ENCODE results near the gene PHF1. TPM values are rescaled to one million over a fixed set of nuclear protein-coding genes. Genes with fewer than 3 reads are reported as not detected.

Gene PHF1
- total RNA-seq, 2 experiments from 2014 or later = 24.9 to 28.2 TPM

DNA sequence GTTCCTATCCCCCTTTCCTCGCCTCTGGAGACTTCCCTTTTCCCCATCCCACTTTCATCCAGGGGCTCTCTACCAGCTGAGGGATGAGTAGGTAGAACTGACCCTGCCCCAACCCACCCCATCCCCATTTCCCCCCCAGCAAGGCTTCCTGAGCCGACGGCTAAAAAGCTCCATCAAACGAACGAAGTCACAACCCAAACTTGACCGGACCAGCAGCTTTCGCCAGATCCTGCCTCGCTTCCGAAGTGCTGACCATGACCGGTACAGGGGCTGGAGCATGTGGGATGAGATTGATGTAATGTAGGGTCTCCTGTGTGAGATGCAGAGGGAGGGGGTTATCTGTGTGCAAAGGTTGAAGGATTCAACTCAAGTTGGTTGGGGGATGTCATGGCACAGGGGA lies 21.7 kb downstream of the PHF1 start:
- peaks cover 50% of the 10 kb centered on the region for H3K4me1 Mint-ChIP-seq
- CTCF ChIA-PET = interaction anchor here (0.7 to 1.2 kb wide), 2 partner anchors 10 to 21 kb away, joined by 4 read pairs; no protein-coding TSS in a partner anchor
- intact Hi-C loops (cut with DNase I, micrococcal nuclease) = no loop called here
- no peak for DNase-seq
- peak overlapping the region; percentile 84 for H3K4me3 Mint-ChIP-seq
- H3K27ac Mint-ChIP-seq = peak overlapping the region; percentile 27
- no peak for ATAC-seq
- H3K36me3 Mint-ChIP-seq (ENCODE audit: low read depth) = peaks cover 14% of the 10 kb centered on the region
- no peaks in the 10 kb centered on the region for H3K27me3 Mint-ChIP-seq
- H3K9me3 Mint-ChIP-seq (ENCODE audit: low read depth) = no peaks in the 10 kb centered on the region
- POLR2A ChIA-PET = interaction anchor here (0.5 kb wide), 1 partner anchor 227 kb away, joined by 3 read pairs; no protein-coding TSS in a partner anchor

DNA sequence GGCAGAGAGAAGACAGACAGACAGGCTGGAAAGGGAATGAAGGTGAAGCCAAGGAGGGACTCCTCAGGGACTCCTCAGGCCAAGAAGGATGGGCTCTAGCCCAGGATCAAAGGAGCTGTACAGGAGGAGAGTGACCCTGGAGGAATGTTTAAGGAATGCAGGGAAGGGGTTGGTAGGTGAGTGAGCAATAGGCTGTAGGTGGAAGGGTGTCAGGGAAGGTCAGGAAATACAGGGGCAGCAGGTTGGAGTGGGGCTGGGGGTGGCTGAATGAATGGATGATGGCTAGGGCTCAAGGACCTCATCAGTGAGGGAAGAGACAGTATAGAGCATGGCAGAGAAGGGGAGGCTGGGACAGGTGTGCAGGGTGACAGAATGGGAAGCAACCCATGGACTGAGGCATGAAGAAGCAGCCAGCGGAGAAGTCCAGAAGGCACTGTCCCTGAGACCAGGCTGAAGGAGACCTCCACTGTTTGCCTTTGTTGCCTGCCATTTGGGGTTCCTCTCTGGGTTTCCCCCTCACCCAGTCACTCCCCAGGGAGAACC lies 22.3 kb downstream of the PHF1 start:
- ChIA-PET POLR2A (no interaction called here), CTCF (interaction anchor here (0.7 kb wide), 1 partner anchor 21 kb away, joined by 4 read pairs; no protein-coding TSS in a partner anchor)
- DNase-seq (no peak), ATAC-seq (no peak)
- Mint-ChIP-seq H3K9me3 (ENCODE audit: low read depth) (no peaks in the 10 kb centered on the region), H3K4me1 (peaks cover 50% of the 10 kb centered on the region), H3K27ac (peak overlapping the region; percentile 27), H3K36me3 (ENCODE audit: low read depth) (peaks cover 15% of the 10 kb centered on the region), H3K27me3 (no peaks in the 10 kb centered on the region), H3K4me3 (peak overlapping the region; percentile 0)
- intact Hi-C loops (cut with DNase I, micrococcal nuclease) = no loop called here

DNA sequence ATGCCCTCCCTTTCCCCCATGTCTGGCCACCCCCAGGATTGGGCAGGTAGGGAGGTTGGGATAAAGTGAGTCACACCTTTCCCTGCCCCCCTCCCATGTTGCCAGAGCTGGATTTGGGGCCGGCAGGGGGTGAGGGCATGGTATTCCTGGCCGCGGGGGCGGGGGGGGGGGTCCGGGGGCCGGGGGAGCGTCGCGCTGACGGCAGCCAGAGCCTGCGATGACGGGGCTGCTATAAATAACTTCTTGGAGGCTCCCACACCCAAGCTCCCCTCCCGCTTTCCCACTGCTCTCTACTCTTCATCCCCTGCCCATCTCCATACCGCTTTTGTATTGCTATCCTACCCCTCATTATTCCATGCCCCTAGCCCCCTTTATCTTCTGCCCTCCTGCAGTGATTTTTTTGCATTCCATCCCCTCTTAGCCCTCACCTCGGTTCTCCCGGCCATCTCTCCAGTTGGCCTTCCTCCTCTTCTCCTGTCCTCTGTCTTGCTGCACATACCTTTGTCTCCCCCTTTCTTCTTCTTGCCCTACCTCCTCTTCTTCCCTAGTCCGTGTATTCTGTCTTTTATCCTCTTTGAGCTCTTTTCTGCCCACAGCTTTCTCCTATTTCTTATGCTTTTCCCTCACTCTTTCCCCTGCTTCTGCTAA lies 22.9 kb downstream of the PHF1 start:
- no peak overlapping the region for H3K4me3 Mint-ChIP-seq
- CTCF ChIA-PET = interaction anchor here (0.7 kb wide), 1 partner anchor 20 kb away, joined by 4 read pairs; no protein-coding TSS in a partner anchor
- no peak for ATAC-seq
- DNase-seq = no peak
- POLR2A ChIA-PET = no interaction called here
- H3K27ac Mint-ChIP-seq = no peak overlapping the region
- peaks cover 45% of the 10 kb centered on the region for H3K4me1 Mint-ChIP-seq
- no peaks in the 10 kb centered on the region for H3K27me3 Mint-ChIP-seq
- intact Hi-C loops (cut with DNase I, micrococcal nuclease) = no loop called here
- no peaks in the 10 kb centered on the region for H3K9me3 Mint-ChIP-seq (ENCODE audit: low read depth)
- H3K36me3 Mint-ChIP-seq (ENCODE audit: low read depth) = peaks cover 19% of the 10 kb centered on the region

DNA sequence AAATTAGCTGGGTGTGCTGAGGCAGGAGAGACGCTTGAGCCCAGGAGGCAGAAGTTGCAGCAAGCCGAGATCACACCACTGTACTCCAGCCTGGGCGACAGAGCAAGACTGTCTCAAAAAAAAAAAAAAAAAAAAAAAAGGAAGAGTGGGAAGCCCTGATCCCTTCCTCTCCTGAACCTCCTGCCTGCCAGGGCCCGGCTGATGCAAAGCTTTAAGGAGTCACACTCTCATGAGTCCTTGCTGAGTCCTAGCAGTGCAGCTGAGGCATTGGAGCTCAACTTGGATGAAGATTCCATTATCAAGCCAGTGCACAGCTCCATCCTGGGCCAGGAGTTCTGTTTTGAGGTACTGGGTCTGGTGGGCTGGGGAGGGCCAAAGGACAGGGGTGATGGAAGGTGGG lies 24.1 kb downstream of the PHF1 start:
- H3K4me1 Mint-ChIP-seq = peaks cover 35% of the 10 kb centered on the region
- H3K27me3 Mint-ChIP-seq = no peaks in the 10 kb centered on the region
- ChIA-PET CTCF (no interaction called here), POLR2A (no interaction called here)
- DNase-seq (no peak), ATAC-seq (no peak)
- no peak overlapping the region for H3K27ac Mint-ChIP-seq
- peaks cover 23% of the 10 kb centered on the region for H3K36me3 Mint-ChIP-seq (ENCODE audit: low read depth)
- H3K9me3 Mint-ChIP-seq (ENCODE audit: low read depth) = no peaks in the 10 kb centered on the region
- no peak overlapping the region for H3K4me3 Mint-ChIP-seq
- intact Hi-C loops (cut with DNase I, micrococcal nuclease) = no loop called here

DNA sequence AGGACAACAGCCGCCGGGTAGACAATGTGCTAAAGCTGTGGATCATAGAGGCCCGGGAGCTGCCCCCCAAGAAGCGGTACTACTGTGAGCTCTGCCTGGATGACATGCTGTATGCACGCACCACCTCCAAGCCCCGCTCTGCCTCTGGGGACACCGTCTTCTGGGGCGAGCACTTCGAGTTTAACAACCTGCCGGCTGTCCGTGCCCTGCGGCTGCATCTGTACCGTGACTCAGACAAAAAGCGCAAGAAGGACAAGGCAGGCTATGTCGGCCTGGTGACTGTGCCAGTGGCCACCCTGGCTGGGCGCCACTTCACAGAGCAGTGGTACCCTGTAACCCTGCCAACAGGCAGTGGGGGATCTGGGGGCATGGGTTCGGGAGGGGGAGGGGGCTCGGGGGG lies 26.9 kb downstream of the PHF1 start:
- H3K4me3 Mint-ChIP-seq = no peak overlapping the region
- H3K27me3 Mint-ChIP-seq = no peaks in the 10 kb centered on the region
- peaks cover 22% of the 10 kb centered on the region for H3K36me3 Mint-ChIP-seq (ENCODE audit: low read depth)
- POLR2A ChIA-PET = no interaction called here
- intact Hi-C loops (cut with DNase I, micrococcal nuclease) = no loop called here
- H3K27ac Mint-ChIP-seq = no peak overlapping the region
- no peaks in the 10 kb centered on the region for H3K9me3 Mint-ChIP-seq (ENCODE audit: low read depth)
- peaks cover 12% of the 10 kb centered on the region for H3K4me1 Mint-ChIP-seq
- ATAC-seq = no peak
- DNase-seq = no peak
- CTCF ChIA-PET = no interaction called here

- CTCF ChIA-PET = no interaction called here
- POLR2A ChIA-PET = no interaction called here
Observed at GRCh38 chr6:33438978-33439594, 28.3 kb downstream of the PHF1 start.

DNA sequence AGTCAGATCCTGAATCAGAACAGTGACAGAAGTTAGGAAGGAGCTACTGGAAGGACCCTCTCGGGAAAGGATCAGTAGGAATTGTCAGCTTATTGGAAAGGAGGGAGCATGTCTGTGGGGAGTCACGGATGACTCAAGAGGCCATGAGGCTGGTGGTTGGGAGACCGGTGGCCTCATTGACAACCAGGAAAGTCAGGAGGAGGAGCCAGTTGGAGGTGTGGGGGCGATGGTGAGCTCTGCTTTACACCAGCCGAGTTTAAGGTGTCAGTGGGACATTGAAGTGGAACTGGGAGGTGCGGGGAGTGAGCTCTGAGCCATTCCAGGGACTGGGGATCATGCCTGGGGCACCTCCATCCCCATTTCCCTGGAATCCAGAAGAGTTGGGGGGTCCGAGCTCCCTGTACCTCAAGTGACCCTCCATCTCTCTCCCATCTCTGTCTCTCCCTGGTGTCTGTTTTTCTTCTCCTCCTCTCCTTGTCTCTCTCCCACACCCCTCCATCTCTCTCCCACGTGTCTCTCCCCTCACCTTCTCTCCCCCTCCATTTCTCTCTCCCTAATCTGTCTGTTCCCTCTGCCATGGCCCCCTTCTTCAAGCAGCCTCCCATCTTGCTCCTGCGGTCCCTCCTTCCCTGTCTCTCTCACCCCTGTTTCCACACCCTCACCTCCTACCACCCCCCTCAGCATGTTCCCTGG lies 29.3 kb downstream of the PHF1 start:
- H3K9me3 Mint-ChIP-seq (ENCODE audit: low read depth) = no peaks in the 10 kb centered on the region
- H3K27me3 Mint-ChIP-seq = no peaks in the 10 kb centered on the region
- peak overlapping the region; percentile 51 for H3K27ac Mint-ChIP-seq
- ChIA-PET CTCF (interaction anchor here (0.8 kb wide), 1 partner anchor 136 kb away, joined by 3 read pairs; no protein-coding TSS in a partner anchor), POLR2A (no interaction called here)
- intact Hi-C loops (cut with DNase I, micrococcal nuclease) = no loop called here
- no peak for DNase-seq
- peaks cover 4% of the 10 kb centered on the region for H3K4me1 Mint-ChIP-seq
- no peak overlapping the region for H3K4me3 Mint-ChIP-seq
- H3K36me3 Mint-ChIP-seq (ENCODE audit: low read depth) = peaks cover 27% of the 10 kb centered on the region
- ATAC-seq = no peak

More at GRCh38 chr6:33438978-33439594, 28.3 kb downstream of the PHF1 start:
- peaks cover 4% of the 10 kb centered on the region for H3K4me1 Mint-ChIP-seq
- intact Hi-C loops (cut with DNase I, micrococcal nuclease) = no loop called here
- no peak for ATAC-seq
- no peak for DNase-seq
- H3K4me3 Mint-ChIP-seq = no peak overlapping the region
- peak overlapping the region; percentile 84 for H3K27ac Mint-ChIP-seq
- H3K36me3 Mint-ChIP-seq (ENCODE audit: low read depth) = peaks cover 17% of the 10 kb centered on the region
- no peaks in the 10 kb centered on the region for H3K27me3 Mint-ChIP-seq
- H3K9me3 Mint-ChIP-seq (ENCODE audit: low read depth) = no peaks in the 10 kb centered on the region

GRCh38 chr6:33440649-33441309 lies 30.0 kb downstream of the PHF1 start:
- Mint-ChIP-seq H3K36me3 (ENCODE audit: low read depth) (peaks cover 29% of the 10 kb centered on the region), H3K9me3 (ENCODE audit: low read depth) (no peaks in the 10 kb centered on the region), H3K27ac (no peak overlapping the region), H3K4me1 (peaks cover 4% of the 10 kb centered on the region), H3K4me3 (no peak overlapping the region), H3K27me3 (no peaks in the 10 kb centered on the region)
- ChIA-PET CTCF (interaction anchor here (0.8 to 0.9 kb wide), 2 partner anchors 10 to 135 kb away, joined by 3 read pairs; no protein-coding TSS in a partner anchor), POLR2A (interaction anchor here (0.7 kb wide), 1 partner anchor 9 kb away, joined by 3 read pairs; no protein-coding TSS in a partner anchor)
- DNase-seq = no peak
- ATAC-seq = no peak
- intact Hi-C loops (cut with DNase I, micrococcal nuclease) = no loop called here

GRCh38 chr6:33441457-33441856 lies 30.6 kb downstream of the PHF1 start:
- no peaks in the 10 kb centered on the region for H3K27me3 Mint-ChIP-seq
- peaks cover 4% of the 10 kb centered on the region for H3K4me1 Mint-ChIP-seq
- ChIA-PET POLR2A (interaction anchor here (0.7 kb wide), 2 partner anchors 9 to 129 kb away, joined by 3 read pairs; no protein-coding TSS in a partner anchor), CTCF (interaction anchor here (0.9 kb wide), 1 partner anchor 9 kb away, joined by 3 read pairs; no protein-coding TSS in a partner anchor)
- no peak overlapping the region for H3K4me3 Mint-ChIP-seq
- no peak for ATAC-seq
- no peak for DNase-seq
- intact Hi-C loops (cut with DNase I, micrococcal nuclease) = no loop called here
- no peak overlapping the region for H3K27ac Mint-ChIP-seq
- H3K9me3 Mint-ChIP-seq (ENCODE audit: low read depth) = no peaks in the 10 kb centered on the region
- H3K36me3 Mint-ChIP-seq (ENCODE audit: low read depth) = peaks cover 31% of the 10 kb centered on the region

- intact Hi-C loops (cut with DNase I, micrococcal nuclease) = no loop called here
- CTCF ChIA-PET = no interaction called here
- Mint-ChIP-seq H3K27me3 (no peaks in the 10 kb centered on the region), H3K4me3 (no peak overlapping the region), H3K4me1 (peaks cover 4% of the 10 kb centered on the region), H3K27ac (peak overlapping the region; percentile 28), H3K9me3 (ENCODE audit: low read depth) (no peaks in the 10 kb centered on the region), H3K36me3 (ENCODE audit: low read depth) (peaks cover 36% of the 10 kb centered on the region)
- POLR2A ChIA-PET = no interaction called here
- ATAC-seq (no peak), DNase-seq (no peak)
Observed at GRCh38 chr6:33442283-33442682, 31.5 kb downstream of the PHF1 start.

GRCh38 chr6:33443025-33443424 lies 32.2 kb downstream of the PHF1 start:
- Mint-ChIP-seq H3K27ac (no peak overlapping the region), H3K9me3 (ENCODE audit: low read depth) (no peaks in the 10 kb centered on the region)
- POLR2A ChIA-PET = no interaction called here

More at GRCh38 chr6:33443025-33443424, 32.2 kb downstream of the PHF1 start:
- no peak for ATAC-seq
- CTCF ChIA-PET = no interaction called here
- peaks cover 35% of the 10 kb centered on the region for H3K36me3 Mint-ChIP-seq (ENCODE audit: low read depth)
- H3K4me3 Mint-ChIP-seq = no peak overlapping the region
- no peak for DNase-seq
- intact Hi-C loops (cut with DNase I, micrococcal nuclease) = no loop called here
- H3K27me3 Mint-ChIP-seq = no peaks in the 10 kb centered on the region
- peaks cover 4% of the 10 kb centered on the region for H3K4me1 Mint-ChIP-seq
